IMR-90 (cell line): Measurements from ENCODE around the gene ARAP2. TPM values are rescaled to one million over a fixed set of nuclear protein-coding genes. Genes with fewer than 3 reads are reported as not detected.

ENCODE experiments used
- ATAC-seq: fragments of 200-7000 bp; cut with Tn5 transposase; 2 replicates; pipeline ENCODE4 v1.9.1; 2020; ENCODE audit warnings: low read depth, mild to moderate bottlenecking, moderate library complexity
- BruUV-seq: library from RNA; stranded (reverse); fragments of 400-500 nt; replicated peaks from 2 replicates; lab custom pipeline; 2021; lab: Mats Ljungman, UMichigan
- CTCF ChIA-PET: fragments of 300-600 bp; formaldehyde crosslinking; extraction: SDS; loops from one replicate; lab custom pipeline; 2021; ENCODE audit warnings: antibody characterized with exemption; lab: Yijun Ruan, JAX
- POLR2A ChIA-PET: fragments of 300-600 bp; sonication (Branson Sonifier 250); formaldehyde crosslinking; loops from one replicate; lab custom pipeline; 2022; ENCODE audit warnings: antibody characterized with exemption; ENCODE audit not compliant: unreplicated experiment; lab: Charles Lee
- DNase-seq: peaks from one replicate; pipeline ENCODE4 v3.0.0; 2013
- H2AFZ ChIP-seq: replicated peaks from 2 replicates; pipeline ENCODE3; 2013; ENCODE audit warnings: low read length, mild to moderate bottlenecking; ENCODE audit not compliant: poor library complexity
- H2AK5ac ChIP-seq: 2 replicates; pipeline ENCODE4 v1.6.1; 2013; ENCODE audit warnings: low read depth, low read length, inconsistent platforms
- H2AK9ac ChIP-seq: replicated peaks from 2 replicates; pipeline ENCODE3; 2013; ENCODE audit warnings: mild to moderate bottlenecking, low read depth, low read length, moderate library complexity; ENCODE audit not compliant: poor library complexity
- H2BK120ac ChIP-seq: 2 replicates; pipeline ENCODE4 v1.6.1; 2013; ENCODE audit warnings: low read depth, low read length, inconsistent platforms
- H2BK15ac ChIP-seq: 3 replicates; pipeline ENCODE4 v1.6.1; 2013; ENCODE audit warnings: low read depth, low read length, inconsistent platforms
- H2BK20ac ChIP-seq: 2 replicates; pipeline ENCODE4 v1.6.1; 2013; ENCODE audit warnings: low read depth, mild to moderate bottlenecking, inconsistent platforms, low read length, moderate library complexity
- H2BK5ac ChIP-seq: 2 replicates; pipeline ENCODE4 v1.6.1; 2013; ENCODE audit warnings: mild to moderate bottlenecking, low read depth, low read length, inconsistent platforms; ENCODE audit not compliant: poor library complexity, severe bottlenecking
- H3K14ac ChIP-seq: replicated peaks from 2 replicates; pipeline ENCODE4 v1.6.1; 2013; ENCODE audit warnings: low read depth, low read length, inconsistent platforms
- H3K18ac ChIP-seq: 2 replicates; pipeline ENCODE4 v1.6.1; 2013; ENCODE audit warnings: low read depth, low read length, control low read depth
- H3K23ac ChIP-seq: 2 replicates; pipeline ENCODE4 v1.6.1; 2013; ENCODE audit warnings: low read depth, low read length, inconsistent platforms
- H3K27ac ChIP-seq: 2 replicates; pipeline ENCODE4 v1.5.1; 2013; ENCODE audit warnings: mild to moderate bottlenecking, control low read depth, low read length; ENCODE audit not compliant: insufficient read depth
- H3K27me3 ChIP-seq: 2 replicates; pipeline ENCODE4 v1.6.1; 2013; ENCODE audit warnings: low read length; ENCODE audit not compliant: control insufficient read depth, insufficient read depth
- H3K36me3 ChIP-seq: 2 replicates; pipeline ENCODE4 v1.6.1; 2013; ENCODE audit warnings: low read length, mixed read lengths; ENCODE audit not compliant: control insufficient read depth, insufficient read depth
- H3K4ac ChIP-seq: 2 replicates; pipeline ENCODE4 v1.6.1; 2013; ENCODE audit warnings: low read depth, low read length, inconsistent platforms
- H3K4me1 ChIP-seq: 2 replicates; pipeline ENCODE4 v1.6.1; 2013; ENCODE audit warnings: low read length, mixed read lengths; ENCODE audit not compliant: control insufficient read depth, insufficient read depth
- H3K4me2 ChIP-seq: 2 replicates; pipeline ENCODE4 v1.6.1; 2013; ENCODE audit warnings: low read depth, mild to moderate bottlenecking, control low read depth, low read length, moderate library complexity
- H3K4me3 ChIP-seq: 2 replicates; pipeline ENCODE4 v1.5.1; 2013; ENCODE audit warnings: low read depth, mild to moderate bottlenecking, control low read depth, low read length, moderate library complexity; ENCODE audit not compliant: insufficient read depth
- H3K56ac ChIP-seq: 2 replicates; pipeline ENCODE4 v1.6.1; 2013; ENCODE audit warnings: low read length, inconsistent platforms; ENCODE audit not compliant: insufficient read depth; ENCODE audit errors: extremely low read depth
- H3K79me1 ChIP-seq, 2 experiments: 2 replicates each; pipeline ENCODE4 v1.6.1; 2013; ENCODE audit warnings: low read length in 2 of 2, inconsistent platforms in 1 of 2, low read depth in 1 of 2
- H3K9ac ChIP-seq: 2 replicates; pipeline ENCODE4 v1.6.1; 2013; ENCODE audit warnings: low read depth, low read length, control low read depth
- H3K9me1 ChIP-seq: 2 replicates; pipeline ENCODE4 v1.6.1; 2013; ENCODE audit warnings: low read length, inconsistent platforms; ENCODE audit not compliant: insufficient read depth
- H3K9me3 ChIP-seq: 2 replicates; pipeline ENCODE4 v1.6.1; 2013; ENCODE audit warnings: low read length; ENCODE audit not compliant: control insufficient read depth, insufficient read depth
- H4K20me1 ChIP-seq: 2 replicates; pipeline ENCODE4 v1.6.1; 2013; ENCODE audit warnings: low read length, inconsistent platforms; ENCODE audit not compliant: insufficient read depth
- H4K5ac ChIP-seq: 2 replicates; pipeline ENCODE4 v1.6.1; 2013; ENCODE audit warnings: mild to moderate bottlenecking, low read depth, low read length, control low read depth
- H4K8ac ChIP-seq, 2 experiments: 2 replicates each; pipeline ENCODE4 v1.6.1; 2013; ENCODE audit warnings: low read depth in 2 of 2, low read length in 2 of 2, control low read depth in 1 of 2, inconsistent platforms in 1 of 2
- H4K91ac ChIP-seq: 2 replicates; pipeline ENCODE4 v1.6.1; 2013; ENCODE audit warnings: low read depth, low read length, inconsistent platforms; ENCODE audit not compliant: insufficient read depth
- BHLHE40 ChIP-seq: fragments of 150-350 bp; IDR thresholded peaks from 2 replicates; pipeline ENCODE4 v1.6.1; 2016; ENCODE audit warnings: mild to moderate bottlenecking, low read depth, low read length
- CEBPB ChIP-seq: IDR thresholded peaks from 2 replicates; pipeline ENCODE4 v1.6.1; 2012; ENCODE audit warnings: low read depth, low read length, improper control_type of control experiment
- CHD1 ChIP-seq: IDR thresholded peaks from 2 replicates; pipeline ENCODE4 v1.6.1; 2012; ENCODE audit warnings: low read depth, low read length, improper control_type of control experiment
- FOS ChIP-seq: fragments of 150-350 bp; IDR thresholded peaks from 2 replicates; pipeline ENCODE4 v1.6.1; 2016; ENCODE audit warnings: low read depth, low read length
- MAFK ChIP-seq: IDR thresholded peaks from 2 replicates; pipeline ENCODE4 v1.6.1; 2012; ENCODE audit warnings: low read depth, low read length, improper control_type of control experiment
- MAZ ChIP-seq: IDR thresholded peaks from 2 replicates; pipeline ENCODE4 v1.6.1; 2012; ENCODE audit warnings: low read depth, mild to moderate bottlenecking, low read length, improper control_type of control experiment, moderate library complexity, borderline replicate concordance
- NFE2L2 ChIP-seq: fragments of 150-350 bp; IDR thresholded peaks from 2 replicates; pipeline ENCODE4 v1.6.1; 2016; ENCODE audit warnings: low read depth, mild to moderate bottlenecking, low read length
- RAD21 ChIP-seq: IDR thresholded peaks from 2 replicates; pipeline ENCODE4 v1.6.1; 2012; ENCODE audit warnings: low read length, improper control_type of control experiment
- RCOR1 ChIP-seq: IDR thresholded peaks from 2 replicates; pipeline ENCODE4 v1.6.1; 2012; ENCODE audit warnings: mild to moderate bottlenecking, low read length, improper control_type of control experiment; ENCODE audit not compliant: insufficient replicate concordance
- SMC3 ChIP-seq: fragments of 150-350 bp; IDR thresholded peaks from 2 replicates; pipeline ENCODE4 v1.6.1; 2016; ENCODE audit warnings: low read depth, mild to moderate bottlenecking, antibody characterized with exemption, low read length, moderate library complexity
- dilution Hi-C: fragments of 300-500 bp; cut with HindIII; formaldehyde crosslinking; loops from one replicate; pipeline ENCODE4 v1.14.3; 2018; ENCODE audit warnings: low sequenced_read_pairs; ENCODE audit not compliant: unreplicated experiment
- in situ Hi-C: fragments of 300-500 bp; cut with MboI; formaldehyde crosslinking; loops from 3 replicates; pipeline ENCODE4 v1.14.3; 2019; ENCODE audit warnings: low sequenced_read_pairs, inconsistent platforms, mixed read lengths
- intact Hi-C: fragments of 100-400 bp; cut with micrococcal nuclease; formaldehyde crosslinking; loops from 2 replicates; pipeline ENCODE4 v1.10.0; 2022
- polyA plus RNA-seq, 3 experiments: library from polyadenylated mRNA; depleted of rRNA; stranded (reverse); fragments of >200 nt; gene quantifications; 2 replicates each; pipeline ENCODE4 v1.2.3, GENCODE V29; 2012; ENCODE audit warnings: low replicate concordance in 1 of 3
- total RNA-seq: library from RNA; depleted of rRNA; stranded (reverse); fragments of >200 nt; gene quantifications from 2 replicates; pipeline ENCODE4 v1.2.3, GENCODE V29; 2012
- TF ChIP-seq, protein P1 (sequence below): fragments of 150-350 bp; IDR thresholded peaks from 2 replicates; pipeline ENCODE4 v1.6.1; 2016; ENCODE audit warnings: low read depth, mild to moderate bottlenecking, low read length, moderate library complexity, borderline replicate concordance
- TF ChIP-seq, protein P2 (sequence below): fragments of 150-350 bp; IDR thresholded peaks from 2 replicates; pipeline ENCODE4 v1.6.1; 2017; ENCODE audit warnings: mild to moderate bottlenecking, antibody characterized with exemption, low read length, low read depth

The ARAP2 gene
- total and polyA plus RNA-seq, 2 of the 4 experiments (the other 2 are of a cell fraction): 0.32 to 1.8 TPM

DNA sequence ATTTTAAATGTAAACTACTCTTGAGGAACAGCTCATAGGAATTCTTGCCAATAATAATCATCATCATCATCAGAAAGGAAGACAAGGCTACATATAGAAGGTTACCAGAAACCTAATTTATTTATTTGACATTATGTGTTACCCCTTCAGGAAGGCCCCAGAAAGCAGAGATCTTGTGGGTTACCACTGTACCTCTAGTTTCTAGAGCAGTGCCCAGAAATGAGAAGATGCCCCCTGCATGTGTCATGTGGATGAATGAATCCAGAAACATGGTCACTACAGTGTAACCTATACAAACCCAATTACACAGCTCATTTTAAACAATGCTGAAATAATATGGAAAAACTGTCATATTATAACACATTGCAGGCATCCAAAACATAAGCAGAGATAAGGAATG, 70.4 kb downstream of the ARAP2 start:
- no TSS peak for BruUV-seq
- Histone ChIP-seq H4K5ac (no peak overlapping the region), H4K20me1 (no peaks in the 10 kb centered on the region), H3K9me1 (no peaks in the 10 kb centered on the region), H3K18ac (no peak overlapping the region), H3K9ac (no peak overlapping the region), H2AK5ac (no peak overlapping the region), H2BK5ac (no peak overlapping the region), H2BK20ac (no peak overlapping the region), H2BK15ac (no peak overlapping the region), H3K4me2 (no peak overlapping the region), H3K4ac (no peak overlapping the region), H2BK120ac (no peak overlapping the region), H3K4me1 (no peaks in the 10 kb centered on the region), H3K36me3 (no peaks in the 10 kb centered on the region), H3K4me3 (no peak overlapping the region), H2AFZ (no peak overlapping the region), H3K27me3 (no peaks in the 10 kb centered on the region), H3K27ac (no peak overlapping the region), H2AK9ac (no peak overlapping the region), H3K9me3 (no peaks in the 10 kb centered on the region), H3K56ac (no peak overlapping the region), H3K23ac (no peak overlapping the region), H4K8ac (no peak overlapping the region), H4K91ac (no peak overlapping the region), H3K14ac (no peak overlapping the region), H3K79me1 (no peaks in the 10 kb centered on the region)
- DNase-seq: peak; percentile 9
- intact Hi-C loops: no loop called here
- ATAC-seq: 0 out of 2 replicates have a peak, but pooled peaks have one; percentile 29
- POLR2A ChIA-PET: no interaction called here
- dilution Hi-C loops: no loop called here
- in situ Hi-C loops: no loop called here
- CTCF ChIA-PET: interaction anchor here (0.6 kb wide), 1 partner anchor 619 kb away, joined by 3 read pairs; no protein-coding TSS in a partner anchor
- TF ChIP-seq, protein P1, sequence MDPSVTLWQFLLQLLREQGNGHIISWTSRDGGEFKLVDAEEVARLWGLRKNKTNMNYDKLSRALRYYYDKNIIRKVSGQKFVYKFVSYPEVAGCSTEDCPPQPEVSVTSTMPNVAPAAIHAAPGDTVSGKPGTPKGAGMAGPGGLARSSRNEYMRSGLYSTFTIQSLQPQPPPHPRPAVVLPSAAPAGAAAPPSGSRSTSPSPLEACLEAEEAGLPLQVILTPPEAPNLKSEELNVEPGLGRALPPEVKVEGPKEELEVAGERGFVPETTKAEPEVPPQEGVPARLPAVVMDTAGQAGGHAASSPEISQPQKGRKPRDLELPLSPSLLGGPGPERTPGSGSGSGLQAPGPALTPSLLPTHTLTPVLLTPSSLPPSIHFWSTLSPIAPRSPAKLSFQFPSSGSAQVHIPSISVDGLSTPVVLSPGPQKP: no peak
- TF ChIP-seq FOS: no peak
- no peak for TF ChIP-seq NFE2L2
- TF ChIP-seq CHD1: no peak
- TF ChIP-seq RAD21: no peak
- no peak for TF ChIP-seq RCOR1
- TF ChIP-seq BHLHE40: no peak
- no peak for TF ChIP-seq MAFK
- no peak for TF ChIP-seq CEBPB
- TF ChIP-seq, protein P2, sequence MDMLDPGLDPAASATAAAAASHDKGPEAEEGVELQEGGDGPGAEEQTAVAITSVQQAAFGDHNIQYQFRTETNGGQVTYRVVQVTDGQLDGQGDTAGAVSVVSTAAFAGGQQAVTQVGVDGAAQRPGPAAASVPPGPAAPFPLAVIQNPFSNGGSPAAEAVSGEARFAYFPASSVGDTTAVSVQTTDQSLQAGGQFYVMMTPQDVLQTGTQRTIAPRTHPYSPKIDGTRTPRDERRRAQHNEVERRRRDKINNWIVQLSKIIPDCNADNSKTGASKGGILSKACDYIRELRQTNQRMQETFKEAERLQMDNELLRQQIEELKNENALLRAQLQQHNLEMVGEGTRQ: no peak
- no peak for TF ChIP-seq MAZ
- TF ChIP-seq SMC3: no peak
